Peyer's patch (tissue), 4 donors: Measurements from ENCODE around the gene SYNPO.

Experiments used
- CTCF ChIP-seq, 6 experiments: fragments of 450-650 bp in 4 of 6; fragments of 200-600 bp in 2 of 6; sonication (generic) in 1 of 6; IDR thresholded peaks; one replicate each; pipeline ENCODE4 v1.5.1; 2017 to 2019; ENCODE audit warnings: antibody characterized with exemption in 6 of 6, mild to moderate bottlenecking in 3 of 6, moderate library complexity in 1 of 6
- POLR2A ChIP-seq, 2 donors: fragments of 450-650 bp; IDR thresholded peaks; one replicate each; pipeline ENCODE4 v1.5.1; 2017; ENCODE audit warnings: antibody characterized with exemption in 2 of 2, mild to moderate bottlenecking in 2 of 2, moderate library complexity in 2 of 2

- no peak for TF ChIP-seq CTCF (IDR thresholded peaks at IDR 0.05)
- no peak for TF ChIP-seq POLR2A (IDR thresholded peaks at IDR 0.05)
Observed at GRCh38 chr5:150644514-150644913, 4.1 kb downstream of the SYNPO start.
